GM19193 (cell line): ENCODE results near the gene CPEB4.

Experiments
- POLR2A ChIP-seq: IDR thresholded peaks from 4 replicates; pipeline ENCODE4 v1.6.1; 2011; ENCODE audit not compliant: insufficient read depth, insufficient read length; ENCODE audit errors: extremely low read depth

CPEB4 gene

GRCh38 chr5:173887610-173888472 lies at the start of gene CPEB4:
CPEB4 (plus strand) TSS chr5:173888349; CDS start chr5:173889734, 1,385 bp downstream.
- peak; percentile 95 for TF ChIP-seq POLR2A

DNA sequence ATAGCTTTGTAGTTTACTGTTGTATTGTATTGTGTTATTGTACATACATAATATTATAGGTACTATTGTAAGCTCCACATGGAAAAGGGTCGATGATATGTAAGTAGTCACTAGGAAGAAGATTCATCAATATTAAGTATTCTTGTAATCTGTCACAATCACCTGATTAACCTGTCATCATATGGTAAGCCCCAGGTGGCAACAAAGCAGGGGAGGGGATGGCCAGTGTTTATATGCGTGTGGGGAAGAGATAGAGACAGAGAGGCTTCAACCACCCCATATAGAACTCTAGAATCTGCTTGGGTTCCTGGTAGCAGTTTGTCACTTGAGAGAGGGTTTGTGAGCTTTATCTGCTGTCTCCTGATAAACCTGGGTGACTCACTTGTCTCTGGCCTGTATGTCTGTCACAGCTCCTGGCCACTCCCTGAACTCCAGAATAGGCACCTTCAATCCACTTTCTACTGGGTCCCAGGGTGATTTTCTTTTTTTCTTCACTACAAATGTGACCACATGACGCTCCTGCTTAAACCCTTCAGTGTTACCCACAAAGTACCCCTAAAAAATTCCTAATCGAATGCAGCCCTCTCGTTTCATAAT lies 48.9 kb upstream of the CPEB4 start:
- TF ChIP-seq POLR2A = no peak

DNA sequence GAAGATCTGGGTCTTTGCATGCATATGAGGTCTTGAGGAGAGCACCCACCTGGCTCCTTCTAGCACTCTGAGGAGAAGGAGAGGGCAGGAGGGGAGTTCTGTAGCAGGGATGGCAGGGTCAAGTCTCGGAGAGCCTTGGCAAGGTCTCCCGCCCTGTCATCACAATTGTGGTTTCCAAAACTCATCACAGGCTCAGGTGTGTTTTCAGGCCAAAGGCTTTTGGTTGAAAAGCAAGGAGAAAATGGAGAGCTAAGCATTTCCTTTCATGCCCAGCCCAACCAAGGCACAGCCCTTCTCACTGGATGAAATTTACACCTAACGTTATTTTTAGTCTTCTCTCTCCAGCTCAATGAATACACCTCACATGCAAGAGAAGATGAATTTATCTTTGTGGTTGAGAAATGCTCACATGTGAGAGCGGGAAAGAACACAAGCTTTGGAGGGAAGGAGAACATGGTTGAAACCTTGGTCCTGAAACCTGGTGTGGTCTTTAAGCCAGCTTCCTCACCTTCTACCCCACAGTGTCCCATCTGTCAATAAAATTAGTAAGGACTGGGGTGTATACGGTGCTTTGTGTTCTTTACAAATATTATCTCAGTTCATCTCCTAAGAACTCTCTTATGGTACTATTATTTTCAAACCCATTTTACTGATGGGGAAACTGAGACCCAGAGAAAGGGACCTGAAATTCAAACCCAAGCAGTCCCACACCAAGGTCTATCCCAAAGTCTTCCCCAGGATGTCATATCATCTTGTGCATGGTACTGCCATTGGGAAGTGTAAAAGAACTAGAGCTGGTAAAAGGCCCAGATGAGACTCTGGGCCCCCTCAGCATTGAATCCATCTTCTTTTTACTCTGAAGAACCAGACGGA lies 47.8 kb upstream of the CPEB4 start:
- TF ChIP-seq POLR2A = no peak

- TF ChIP-seq POLR2A = no peak
Observed at GRCh38 chr5:173841710-173842109, 46.4 kb upstream of the CPEB4 start.

- no peak for TF ChIP-seq POLR2A
Observed at GRCh38 chr5:173843794-173844193, 44.4 kb upstream of the CPEB4 start.

GRCh38 chr5:173845321-173845720 lies 42.8 kb upstream of the CPEB4 start:
- TF ChIP-seq POLR2A = no peak

DNA sequence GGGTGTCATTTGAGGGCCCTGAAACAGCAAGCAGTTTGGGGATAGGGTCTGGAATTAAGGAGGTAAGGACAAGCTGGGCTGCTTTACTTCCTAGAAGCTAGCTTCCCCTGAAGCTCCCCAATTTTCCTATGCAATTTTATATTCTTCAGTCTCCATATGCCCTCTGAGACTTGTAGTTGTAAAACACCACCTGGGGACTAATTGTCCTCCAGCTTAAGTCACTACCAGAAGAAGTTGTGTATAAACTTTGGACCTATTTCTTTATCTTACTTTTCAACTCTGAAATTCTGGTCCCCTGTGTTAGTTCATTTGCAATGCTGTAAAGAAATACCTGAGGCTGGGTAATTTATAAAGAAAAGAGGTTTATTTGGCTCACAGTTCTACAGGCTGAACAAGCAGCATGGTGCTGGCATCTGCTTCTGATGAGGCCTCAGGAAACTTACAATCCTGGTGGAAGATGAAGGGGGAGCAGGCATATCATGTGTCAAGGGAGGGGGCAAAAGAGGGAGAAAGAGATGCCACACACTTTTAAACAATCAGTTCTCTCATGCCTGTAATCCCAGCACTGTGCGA lies 41.1 kb upstream of the CPEB4 start:
- no peak for TF ChIP-seq POLR2A

DNA sequence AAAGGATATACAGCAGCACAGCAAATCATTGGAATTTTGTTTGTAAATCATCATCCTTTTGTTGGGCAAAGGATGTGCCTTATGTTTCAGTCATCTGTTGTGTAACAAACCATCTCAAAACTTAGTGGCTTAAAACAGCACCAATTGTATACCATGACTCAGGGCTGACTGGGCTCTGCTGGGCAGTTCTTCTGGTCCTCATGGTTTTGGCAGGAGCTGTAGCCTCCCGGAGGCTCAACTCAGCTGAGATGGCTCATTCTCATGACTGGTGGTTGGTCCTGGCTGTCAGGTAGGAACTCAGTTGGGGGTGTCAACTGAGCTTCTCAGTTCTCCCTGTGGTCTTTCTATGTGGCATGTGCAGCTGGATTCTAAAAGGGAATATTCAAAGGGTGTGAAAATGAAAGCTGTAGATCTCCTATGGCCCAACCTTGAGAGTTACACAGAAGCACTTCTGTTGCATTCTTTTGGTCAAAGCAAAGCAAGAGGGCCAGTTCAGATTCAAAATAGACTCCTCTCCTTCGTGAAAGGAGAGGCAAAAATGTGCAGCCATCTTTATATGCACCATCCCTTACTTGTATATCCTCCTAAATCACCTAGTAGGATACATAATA lies 39.1 kb upstream of the CPEB4 start:
- no peak for TF ChIP-seq POLR2A

GRCh38 chr5:173849908-173850307 lies 38.2 kb upstream of the CPEB4 start:
- TF ChIP-seq POLR2A = no peak

- TF ChIP-seq POLR2A = no peak
Observed at GRCh38 chr5:173850659-173851058, 37.5 kb upstream of the CPEB4 start.

DNA sequence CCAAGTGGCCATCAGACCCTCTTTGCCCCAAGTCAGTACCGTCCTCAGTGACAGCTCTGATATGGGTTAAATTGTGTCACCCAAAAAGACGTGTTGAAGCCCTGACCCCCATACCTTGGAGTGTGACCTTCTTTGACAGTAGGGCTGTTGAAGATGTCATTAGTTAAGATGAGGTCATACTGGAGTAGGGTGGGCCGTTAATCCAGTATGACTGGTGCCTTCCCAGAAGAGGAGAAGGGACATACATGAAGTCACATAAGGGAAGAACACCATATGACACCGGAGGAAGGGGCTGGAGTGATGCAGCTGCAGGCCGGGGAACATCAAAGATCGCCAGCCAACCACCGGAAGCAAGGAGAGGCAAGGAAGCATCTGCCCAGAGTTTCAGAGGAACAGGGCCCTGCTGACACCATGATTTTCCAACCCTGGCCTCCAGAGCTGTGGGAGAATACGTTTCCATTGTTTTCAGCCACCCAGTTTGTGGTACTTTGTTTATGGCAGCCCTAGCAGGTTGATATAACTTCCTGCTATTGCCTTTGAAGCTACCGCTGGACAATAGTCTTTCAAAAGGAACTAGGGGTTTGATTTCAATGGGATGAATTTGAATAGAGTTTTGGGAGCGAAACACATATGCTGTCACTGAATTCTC lies 36.4 kb upstream of the CPEB4 start:
- TF ChIP-seq POLR2A = no peak

DNA sequence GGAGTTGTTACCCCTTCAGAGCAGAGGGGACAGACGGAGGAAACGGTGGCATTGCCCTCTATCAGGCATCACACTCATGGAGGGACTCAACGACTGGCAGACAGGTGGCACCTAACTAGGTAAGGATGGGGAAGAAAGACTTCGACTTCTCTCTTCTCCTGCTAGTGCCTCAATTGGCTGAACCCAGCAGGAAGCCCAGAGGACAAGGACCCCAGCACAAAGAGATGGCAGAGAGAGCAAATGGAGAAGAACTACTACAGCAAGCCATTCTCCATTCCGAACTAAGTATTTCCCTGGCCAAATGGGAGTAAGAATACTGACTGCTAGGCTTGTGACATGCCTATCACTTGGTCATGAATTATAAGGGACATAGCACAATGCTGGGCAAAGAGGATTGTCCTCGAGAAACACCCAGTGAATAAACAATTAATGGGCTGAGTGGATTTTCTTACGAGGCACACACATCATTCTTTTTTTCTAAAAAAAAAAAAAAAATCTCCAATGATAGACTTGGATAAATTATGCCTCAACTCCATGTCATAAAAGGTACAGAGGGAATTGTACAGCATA lies 35.3 kb upstream of the CPEB4 start:
- no peak for TF ChIP-seq POLR2A

DNA sequence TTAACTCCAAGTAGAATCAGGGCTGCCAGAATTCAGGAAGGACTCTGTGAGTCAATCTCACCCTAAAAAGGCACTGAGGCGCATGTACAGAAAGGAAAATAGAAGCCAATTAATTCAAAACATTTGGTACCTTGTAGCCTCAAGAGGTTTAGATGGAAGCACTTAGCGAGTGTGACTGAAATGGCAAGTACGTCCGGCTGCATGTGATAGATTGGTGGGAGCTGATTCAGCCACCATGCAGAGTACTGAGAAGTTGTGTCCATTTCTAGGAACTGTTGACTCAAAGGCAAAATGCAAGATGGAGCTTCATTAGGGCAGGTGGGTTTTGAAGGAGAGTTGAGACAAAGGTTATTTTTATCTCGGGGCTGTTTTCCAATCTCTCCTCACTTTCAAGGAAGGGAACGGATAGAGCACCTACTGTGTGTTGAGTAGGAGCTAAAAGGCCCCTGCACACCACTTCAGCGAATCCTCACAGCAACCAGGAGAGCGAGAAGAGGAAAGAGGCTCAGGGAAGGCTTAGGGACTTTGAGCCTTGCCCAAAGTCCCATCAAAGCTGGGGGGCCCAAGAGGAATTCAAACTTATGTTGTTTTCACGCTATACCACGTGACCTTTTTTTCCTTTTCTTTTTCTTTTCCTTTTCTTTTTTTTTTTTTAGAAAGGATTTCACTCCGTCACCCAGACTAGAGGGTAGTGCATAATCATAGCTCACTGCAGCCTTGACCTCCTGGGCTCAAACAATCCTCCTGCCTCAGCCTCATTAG lies 34.6 kb upstream of the CPEB4 start:
- TF ChIP-seq POLR2A = no peak
